ENCODE data around the gene SLC38A11.
"Not testable (repeated sequence)": the region's sequence is repeated elsewhere in the genome, so short reads cannot be mapped to it uniquely, and the experiment has no call there.

- not testable (repeated sequence) for TF ChIP-seq PATZ1 (CRISPR knock-in tag; IDR thresholded peaks at IDR 0.05; ENCODE audit: borderline replicate concordance); ZFP3 (CRISPR knock-in tag; IDR thresholded peaks at IDR 0.05); ZNF70 (CRISPR knock-in tag; IDR thresholded peaks at IDR 0.05); ZFP30 (CRISPR knock-in tag; IDR thresholded peaks at IDR 0.05)
These were observed 88.9 kb downstream of the SLC38A11 start for GRCh38 chr2:164866381-164866780.

All from SK-N-SH treated with all-trans-retinoic acid at 6 μM for 48 hours (cell line).